Effector CD8-positive, alpha-beta T cell (primary cell): ENCODE data around the gene TAGLN2.
A peak's percentile ranks its signal among the peaks of the same experiment; 100 is the strongest.

Experiments
- DNase-seq: peaks from one replicate; lab custom pipeline; 2025; lab: John Stamatoyannopoulos, UW

Gene TAGLN2

DNA sequence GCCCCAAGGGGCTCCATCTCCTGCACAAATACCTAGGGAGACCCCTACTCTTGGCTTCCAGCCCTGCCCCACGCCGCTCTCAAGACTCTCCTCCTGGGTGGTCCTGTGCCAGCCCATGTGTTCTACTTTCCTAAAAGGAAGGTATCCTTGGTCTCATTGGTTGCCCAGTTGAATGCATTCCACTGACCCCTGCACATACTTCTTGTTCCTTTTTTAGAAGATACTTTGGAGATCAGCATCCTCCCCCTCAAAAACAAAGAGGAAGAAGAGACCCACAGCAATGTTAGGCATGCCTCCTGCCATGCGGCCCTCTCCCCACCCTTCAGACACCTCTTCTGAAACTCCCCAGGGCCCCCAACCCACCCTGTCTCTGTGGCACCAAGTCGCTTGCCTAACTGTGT, 24.7 kb upstream of the TAGLN2 start:
- no peak for DNase-seq

GRCh38 chr1:159949123-159949522, 23.8 kb upstream of the TAGLN2 start:
- no peak for DNase-seq

- no peak for DNase-seq
These were observed 22.6 kb upstream of the TAGLN2 start for GRCh38 chr1:159947942-159948341.

GRCh38 chr1:159946242-159947187, 21.2 kb upstream of the TAGLN2 start:
- DNase-seq: no peak

DNA sequence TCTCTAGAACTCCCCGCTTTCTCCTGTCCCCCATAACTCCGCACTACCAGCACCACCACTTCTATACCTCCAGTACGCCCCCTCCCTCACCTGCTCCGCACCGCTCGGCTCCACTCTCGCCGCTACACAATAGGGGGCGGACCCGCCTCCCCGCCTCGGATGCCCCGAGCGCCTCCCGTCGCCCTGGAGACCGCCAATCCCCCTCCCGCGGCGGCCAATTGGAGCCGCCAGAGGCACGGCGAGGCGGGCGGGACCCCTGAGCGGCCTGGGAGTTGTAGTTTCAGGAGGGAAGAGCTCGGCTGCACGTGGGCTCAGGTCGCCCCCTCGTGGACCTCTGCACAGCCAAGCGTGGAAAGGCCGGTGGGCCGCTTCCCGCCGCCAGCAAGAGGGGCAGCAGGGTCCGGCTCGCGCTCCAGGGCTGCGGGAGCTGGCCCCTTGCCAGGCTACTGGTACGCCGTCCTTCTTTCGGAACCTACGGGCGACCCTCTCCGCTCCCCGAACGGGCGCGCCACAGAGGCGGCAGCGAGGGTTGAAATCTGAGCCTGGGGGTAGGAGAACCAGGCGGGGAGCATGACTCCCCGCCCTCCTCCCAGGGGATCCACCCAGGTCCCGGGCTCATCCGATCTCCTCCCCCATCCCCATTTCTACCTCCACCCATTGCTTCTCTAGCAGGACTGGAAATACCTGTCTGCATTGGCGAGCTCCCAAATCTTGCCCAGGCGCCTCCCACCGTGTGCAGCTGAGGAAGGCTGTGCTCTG, 20.4 kb upstream of the TAGLN2 start, which contains the start of gene IGSF9:
IGSF9 (minus strand) TSS at position 131 of the 759 bp plus-strand sequence. CDS start 2,159 bp downstream, outside the sequence.
- DNase-seq: peak; percentile 85

- DNase-seq: no peak
These were observed 19.5 kb upstream of the TAGLN2 start for GRCh38 chr1:159944623-159945455.

DNA sequence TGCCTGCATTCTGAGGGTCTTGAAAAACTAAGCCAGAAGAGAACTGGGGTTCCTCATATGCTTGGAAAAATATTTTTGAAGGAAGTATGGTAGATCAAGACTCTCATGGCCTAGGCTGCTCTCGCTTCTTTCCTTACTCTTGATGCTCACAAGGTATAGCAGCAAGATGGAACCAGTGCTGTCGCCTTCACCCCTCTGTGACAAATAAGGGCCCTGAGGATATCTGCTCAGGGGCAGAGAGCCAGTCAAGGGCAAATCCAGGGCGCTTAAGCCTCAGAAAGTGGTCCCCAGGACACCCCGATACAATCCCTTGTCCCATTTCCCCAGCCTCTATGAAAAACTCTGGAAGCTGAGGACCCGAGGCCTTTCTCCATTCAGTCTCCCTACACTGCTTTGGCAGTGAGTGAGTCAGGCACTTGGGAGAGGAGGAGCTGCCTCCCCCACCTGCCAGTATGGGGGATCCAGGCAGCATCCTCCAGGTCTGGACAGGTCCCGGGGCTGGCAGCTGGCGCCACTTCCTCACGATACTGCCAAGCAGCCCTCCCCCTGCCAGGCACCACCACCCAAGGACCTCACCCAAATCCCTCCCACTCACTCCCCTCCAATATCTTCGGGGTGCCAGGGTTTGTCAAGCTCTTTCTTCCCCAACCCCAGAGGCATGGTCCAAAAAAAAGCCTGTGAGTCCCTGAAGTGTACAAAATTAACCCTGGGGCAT, 18.8 kb upstream of the TAGLN2 start:
- DNase-seq: no peak

DNA sequence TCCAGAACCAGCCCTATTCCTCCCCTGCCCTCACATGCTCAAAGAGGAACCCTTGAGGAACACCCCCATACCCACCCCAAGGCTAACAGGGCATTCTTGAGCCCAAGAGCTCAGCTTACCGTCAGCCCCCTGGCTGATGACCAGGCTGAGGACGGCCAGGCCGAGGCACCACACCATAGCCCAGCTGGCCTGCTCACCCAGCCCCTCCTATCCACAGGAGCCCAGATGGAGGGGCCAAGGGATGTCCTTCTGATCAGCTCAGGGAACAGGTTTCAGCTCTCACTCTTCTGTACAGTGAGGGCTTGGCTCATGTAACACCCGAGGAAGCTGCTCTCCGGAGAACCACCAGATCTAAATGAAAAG, 18.0 kb upstream of the TAGLN2 start:
- no peak for DNase-seq

GRCh38 chr1:159942632-159943277, 17.4 kb upstream of the TAGLN2 start:
- no peak for DNase-seq

DNA sequence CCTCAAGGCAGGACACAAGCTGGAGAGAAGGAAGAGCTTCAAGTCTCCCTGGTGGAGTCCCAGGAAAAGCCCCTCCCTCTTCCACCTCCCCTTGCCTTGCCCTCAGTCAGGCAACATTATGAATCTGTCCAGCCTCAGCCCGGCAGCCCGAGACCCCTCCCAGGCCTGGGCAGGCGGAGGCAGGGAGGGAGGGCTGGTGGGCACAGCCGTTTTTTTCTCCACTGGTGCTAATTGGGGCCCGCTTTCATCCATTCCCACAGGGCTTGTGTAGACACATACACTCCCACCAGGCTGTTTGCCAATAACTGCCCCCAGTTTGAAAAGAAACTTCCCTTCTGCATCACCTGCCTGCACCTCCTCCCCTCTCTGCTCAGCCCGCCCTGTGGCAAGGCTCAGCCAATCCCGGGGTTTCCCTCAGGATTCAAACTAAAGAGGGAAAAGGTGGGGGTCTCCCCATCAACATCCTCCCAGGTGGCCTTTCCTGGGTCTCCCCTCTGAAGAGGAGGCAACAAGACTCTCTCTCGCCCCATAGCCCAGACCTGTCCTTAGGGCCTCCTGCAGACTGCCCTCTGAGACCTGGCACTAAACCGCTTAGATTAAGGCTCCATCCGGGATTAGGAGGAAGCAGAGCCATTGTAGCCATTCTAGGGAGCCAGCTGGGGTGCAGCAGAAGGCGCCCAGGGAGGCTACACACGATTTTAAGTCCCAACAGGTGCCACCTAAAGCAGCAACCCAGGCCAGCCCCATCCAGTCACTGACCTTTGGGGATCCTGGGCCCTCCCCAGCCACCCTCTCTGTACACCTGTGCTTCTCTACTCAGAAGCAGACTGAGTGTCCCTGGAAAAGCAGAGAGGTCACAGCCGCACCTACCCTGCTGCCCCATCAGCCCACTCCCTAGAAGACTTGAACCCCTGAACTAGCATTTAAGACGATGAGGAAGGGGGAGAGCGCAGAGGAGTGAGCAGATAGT, 16.6 kb upstream of the TAGLN2 start:
- DNase-seq: no peak

GRCh38 chr1:159941141-159941540, 15.8 kb upstream of the TAGLN2 start:
- no peak for DNase-seq

- DNase-seq: no peak
These were observed 14.8 kb upstream of the TAGLN2 start for GRCh38 chr1:159940006-159940620.

GRCh38 chr1:159939678-159940002, 14.3 kb upstream of the TAGLN2 start:
- no peak for DNase-seq

DNA sequence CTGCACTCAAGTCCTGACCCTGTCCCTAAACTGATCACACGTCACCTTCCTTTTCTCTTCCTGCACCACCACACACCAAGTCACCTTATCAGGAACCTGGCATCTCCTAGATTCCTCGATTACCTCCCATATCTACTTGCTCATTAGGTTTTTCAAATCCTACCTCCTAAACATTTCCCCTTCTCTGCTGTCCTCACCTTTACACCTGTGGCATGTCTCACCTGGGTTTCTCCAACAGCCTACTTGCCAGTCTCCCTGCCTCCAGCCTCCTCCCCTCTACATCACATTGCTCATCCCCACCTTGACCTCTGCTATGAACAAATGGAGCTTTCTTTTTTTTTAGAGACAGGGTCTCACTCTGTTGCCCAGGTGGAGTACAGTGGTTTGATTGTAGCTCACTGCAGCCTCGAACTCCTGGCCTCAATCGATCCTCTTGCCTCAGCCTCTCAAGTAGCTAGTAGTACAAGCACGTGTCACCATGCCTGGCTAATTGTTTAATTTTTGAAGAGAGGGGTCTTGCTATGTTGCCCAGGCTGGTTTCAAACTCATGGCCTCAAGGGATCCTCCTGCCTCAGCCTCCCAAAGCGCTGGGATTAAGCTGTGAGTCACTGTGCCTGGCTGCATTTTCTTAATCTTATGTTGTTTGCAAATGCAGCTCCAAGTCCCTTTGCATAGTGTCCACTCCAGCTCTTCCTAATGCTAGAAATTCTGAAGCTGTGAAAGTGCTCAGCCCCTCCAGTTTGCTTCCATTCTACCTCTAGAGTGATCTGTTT, 13.8 kb upstream of the TAGLN2 start:
- no peak for DNase-seq

GRCh38 chr1:159938211-159938852, 13.0 kb upstream of the TAGLN2 start:
- no peak for DNase-seq

DNA sequence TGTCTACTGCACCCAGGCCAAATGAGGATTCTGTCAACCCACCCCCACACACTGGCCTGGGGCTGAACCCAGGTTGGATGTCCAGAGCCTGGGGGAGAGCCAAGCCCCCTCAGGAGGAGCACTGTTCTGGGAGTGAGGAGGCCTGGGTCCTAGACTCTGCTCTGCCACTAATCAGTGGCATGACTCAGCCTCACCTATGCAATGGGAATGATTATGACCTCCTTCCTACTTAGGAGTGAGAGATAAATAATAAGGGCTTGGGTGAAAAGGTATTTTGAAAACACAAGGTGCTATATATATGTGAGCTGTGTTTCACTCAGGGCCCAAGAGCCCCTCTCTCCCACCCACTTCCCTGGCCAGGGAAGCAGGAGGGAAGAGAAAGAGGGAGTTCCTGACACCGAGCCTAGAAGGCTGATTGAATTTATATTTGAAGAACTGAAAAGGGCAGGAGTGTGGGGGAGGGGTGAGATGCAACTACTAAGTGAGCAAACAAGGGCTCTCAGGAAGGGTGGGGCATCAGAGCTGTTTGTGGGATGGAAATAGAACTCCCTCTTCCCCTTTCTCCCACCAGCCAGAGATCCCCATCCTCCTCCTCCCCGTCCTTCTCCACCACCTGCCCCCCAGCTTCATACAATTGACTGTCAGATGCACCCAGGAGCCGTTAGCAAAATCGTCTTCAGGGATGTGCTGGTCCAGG, 11.9 kb upstream of the TAGLN2 start:
- no peak for DNase-seq

GRCh38 chr1:159936273-159936904, 11.1 kb upstream of the TAGLN2 start:
- DNase-seq: peak; percentile 76
